A673 (cell line): ENCODE results near the gene NR1H2. TPM values are rescaled to one million over a fixed set of nuclear protein-coding genes. Genes with fewer than 3 reads are reported as not detected.
"Not testable (repeated sequence)": the region's sequence is repeated elsewhere in the genome, so short reads cannot be mapped to it uniquely, and the experiment has no call there.

ENCODE experiments used
- BruUV-seq: library from RNA; stranded (reverse); fragments of 400-500 nt; replicated peaks from 2 replicates; lab custom pipeline; 2021; lab: Mats Ljungman, UMichigan
- CTCF ChIA-PET: fragments of 300-600 bp; sonication (Branson Sonifier 250); formaldehyde crosslinking; loops from one replicate; lab custom pipeline; 2022; ENCODE audit warnings: antibody characterized with exemption; lab: Charles Lee
- POLR2A ChIA-PET: fragments of 300-600 bp; sonication (Branson Sonifier 250); formaldehyde crosslinking; loops from one replicate; lab custom pipeline; 2022; ENCODE audit warnings: antibody characterized with exemption; ENCODE audit not compliant: low non-redundant PET; lab: Charles Lee
- DNase-seq: peaks from one replicate; pipeline ENCODE4 v3.0.0-alpha.2; 2015; ENCODE audit warnings: low spot score
- H3K27ac ChIP-seq: fragments of 200-600 bp; sonication (generic); 2 replicates; pipeline ENCODE4 v1.5.1; 2016; ENCODE audit warnings: mixed run types, low read depth, mild to moderate bottlenecking, mixed read lengths, antibody characterized with exemption, low read length; ENCODE audit not compliant: poor library complexity, severe bottlenecking
- H3K27me3 ChIP-seq: fragments of 200-600 bp; sonication (generic); replicated peaks from 2 replicates; pipeline ENCODE4 v1.6.1; 2017; ENCODE audit warnings: mixed run types, low read depth, mild to moderate bottlenecking, mixed read lengths, antibody characterized with exemption, low read length; ENCODE audit not compliant: insufficient read depth, poor library complexity
- H3K36me3 ChIP-seq: fragments of 200-600 bp; sonication (generic); 2 replicates; pipeline ENCODE4 v1.6.1; 2016; ENCODE audit warnings: mixed run types, mild to moderate bottlenecking, mixed read lengths, antibody characterized with exemption, low read length; ENCODE audit not compliant: insufficient read depth, poor library complexity, severe bottlenecking
- H3K4me1 ChIP-seq: fragments of 200-600 bp; sonication (generic); 2 replicates; pipeline ENCODE4 v1.6.1; 2017; ENCODE audit warnings: mixed run types, mild to moderate bottlenecking, mixed read lengths, antibody characterized with exemption, low read length; ENCODE audit not compliant: insufficient read depth, poor library complexity, severe bottlenecking
- H3K4me3 ChIP-seq: fragments of 200-600 bp; sonication (generic); 2 replicates; pipeline ENCODE4 v1.5.1; 2016; ENCODE audit warnings: low read depth, mixed run types, mild to moderate bottlenecking, mixed read lengths, low read length; ENCODE audit not compliant: poor library complexity, severe bottlenecking
- H3K9me3 ChIP-seq: fragments of 200-600 bp; sonication (generic); 2 replicates; pipeline ENCODE4 v1.6.1; 2016; ENCODE audit warnings: mixed run types, low read depth, mild to moderate bottlenecking, mixed read lengths, antibody characterized with exemption, low read length; ENCODE audit not compliant: poor library complexity, severe bottlenecking
- EZH2 ChIP-seq: fragments of 200-600 bp; sonication (generic); IDR thresholded peaks from 2 replicates; pipeline ENCODE4 v1.6.1; 2017; ENCODE audit warnings: borderline replicate concordance, low read depth, mild to moderate bottlenecking, mixed read lengths, antibody characterized with exemption, low read length; ENCODE audit not compliant: poor library complexity, severe bottlenecking
- intact Hi-C: fragments of 100-400 bp; cut with micrococcal nuclease; formaldehyde crosslinking; loops from one replicate; pipeline ENCODE4 v1.10.0; 2022; ENCODE audit not compliant: unreplicated experiment
- total RNA-seq: library from RNA; stranded (reverse); gene quantifications from 2 replicates; pipeline ENCODE4 v1.2.3, GENCODE V29; 2021
- TF ChIP-seq, protein P1 (sequence below): fragments of 300-800, 200-600 bp; sonication (generic); conservative IDR thresholded peaks from 2 replicates; pipeline ENCODE4 v1.5.1; 2017; ENCODE audit warnings: low read depth, mild to moderate bottlenecking, antibody characterized with exemption, low read length, moderate library complexity, mixed read lengths

NR1H2 gene
- total RNA-seq, 1 experiment from 2014 or later, result 42.7 TPM

DNA sequence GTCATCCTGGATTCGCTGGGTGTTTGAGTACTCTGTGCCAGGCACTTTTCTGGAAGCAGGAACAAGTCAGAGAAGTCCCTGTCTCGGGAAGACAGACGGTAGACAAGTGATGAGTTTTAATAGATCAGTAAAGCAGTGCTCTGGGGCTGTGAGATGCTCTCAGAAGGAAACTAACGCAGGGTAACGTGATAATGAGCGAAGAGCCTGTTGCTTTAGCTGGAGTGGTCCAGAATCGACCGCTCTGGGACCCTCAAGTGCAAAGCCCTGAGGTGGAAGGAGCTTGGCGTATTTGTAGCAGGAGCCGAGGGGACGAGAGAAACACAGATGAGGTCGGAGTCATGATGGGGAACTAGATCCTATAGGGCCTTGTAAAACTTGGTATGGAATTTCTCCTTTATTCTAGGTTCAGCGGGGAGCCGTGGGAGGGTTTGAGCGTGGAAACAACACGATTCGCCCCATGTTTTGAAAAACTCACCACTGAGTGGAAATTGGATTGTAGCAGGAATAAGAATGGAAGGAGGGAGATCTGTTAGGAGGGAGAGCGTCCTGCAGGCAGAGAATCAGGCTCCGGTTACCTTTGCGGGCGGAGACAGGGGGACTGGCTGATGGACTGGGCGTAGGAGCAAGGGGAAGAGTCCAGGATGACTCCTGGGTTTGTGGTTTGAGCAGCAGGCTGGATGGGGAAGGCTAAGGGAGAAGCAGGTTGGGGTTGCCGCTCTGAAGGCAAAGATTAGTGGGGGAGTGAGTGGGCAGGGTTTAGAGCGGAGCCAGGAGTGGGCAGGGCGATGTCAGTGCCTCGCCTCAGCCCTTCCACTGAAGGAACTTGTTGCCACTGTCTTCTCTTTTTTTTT is 8.7 kb downstream of the NR1H2 start:
- TSS peak; percentile 33 for BruUV-seq
- no peaks in the 10 kb centered on the region for H3K9me3 ChIP-seq
- intact Hi-C loops, result no loop called here
- no peak for TF ChIP-seq EZH2
- DNase-seq, result no peak
- no peaks in the 10 kb centered on the region for H3K4me1 ChIP-seq
- ChIA-PET CTCF (interaction anchor here (0.6 to 1.3 kb wide), 3 partner anchors 16 to 254 kb away, joined by 3 to 6 read pairs (median 4); no protein-coding TSS in a partner anchor), POLR2A (no interaction called here)
- H3K27ac ChIP-seq, result peak overlapping the region; percentile 92
- H3K36me3 ChIP-seq, result peaks cover 27% of the 10 kb centered on the region
- H3K27me3 ChIP-seq, result no peaks in the 10 kb centered on the region
- H3K4me3 ChIP-seq, result peak overlapping the region; percentile 61

DNA sequence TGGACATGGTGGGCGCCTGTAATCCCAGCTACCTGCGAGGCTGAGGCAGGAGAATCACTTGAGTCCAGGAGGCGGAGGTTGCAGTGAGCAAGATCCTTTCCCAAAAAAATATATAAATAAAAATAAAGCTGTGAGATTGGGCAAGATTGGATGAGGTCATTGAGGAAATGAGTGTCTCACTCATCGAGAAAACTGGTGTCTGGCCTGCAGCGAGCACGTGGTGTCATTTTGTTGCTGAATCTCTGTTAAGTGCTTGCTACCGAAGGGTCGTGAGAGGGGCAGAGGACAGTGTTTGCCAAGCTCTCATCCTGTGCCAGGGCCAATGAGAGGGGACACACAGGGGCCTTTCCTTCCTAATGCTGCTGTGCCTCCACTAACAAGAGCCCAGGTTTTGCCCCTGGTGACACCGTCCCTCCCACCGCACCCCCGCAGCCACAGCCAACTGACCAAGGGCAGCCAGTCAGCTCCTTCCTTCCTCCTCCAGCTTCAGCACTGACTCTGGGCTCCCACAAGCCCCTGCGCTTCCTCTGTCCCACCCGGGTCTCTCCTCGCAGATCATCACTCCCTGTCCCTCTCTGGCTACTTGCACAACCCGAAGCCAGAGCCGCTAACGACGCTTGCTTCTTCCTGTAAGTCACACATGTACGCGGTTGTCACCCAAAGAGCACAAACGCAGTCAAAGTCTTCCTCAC is 11.1 kb downstream of the NR1H2 start:
- Histone ChIP-seq H3K36me3 (peaks cover 23% of the 10 kb centered on the region), H3K27me3 (no peaks in the 10 kb centered on the region), H3K4me1 (no peaks in the 10 kb centered on the region), H3K27ac (no peak overlapping the region), H3K4me3 (no peak overlapping the region), H3K9me3 (no peaks in the 10 kb centered on the region)
- ChIA-PET POLR2A (no interaction called here), CTCF (no interaction called here)
- no peak for DNase-seq
- intact Hi-C loops, result no loop called here
- TF ChIP-seq, protein P1, sequence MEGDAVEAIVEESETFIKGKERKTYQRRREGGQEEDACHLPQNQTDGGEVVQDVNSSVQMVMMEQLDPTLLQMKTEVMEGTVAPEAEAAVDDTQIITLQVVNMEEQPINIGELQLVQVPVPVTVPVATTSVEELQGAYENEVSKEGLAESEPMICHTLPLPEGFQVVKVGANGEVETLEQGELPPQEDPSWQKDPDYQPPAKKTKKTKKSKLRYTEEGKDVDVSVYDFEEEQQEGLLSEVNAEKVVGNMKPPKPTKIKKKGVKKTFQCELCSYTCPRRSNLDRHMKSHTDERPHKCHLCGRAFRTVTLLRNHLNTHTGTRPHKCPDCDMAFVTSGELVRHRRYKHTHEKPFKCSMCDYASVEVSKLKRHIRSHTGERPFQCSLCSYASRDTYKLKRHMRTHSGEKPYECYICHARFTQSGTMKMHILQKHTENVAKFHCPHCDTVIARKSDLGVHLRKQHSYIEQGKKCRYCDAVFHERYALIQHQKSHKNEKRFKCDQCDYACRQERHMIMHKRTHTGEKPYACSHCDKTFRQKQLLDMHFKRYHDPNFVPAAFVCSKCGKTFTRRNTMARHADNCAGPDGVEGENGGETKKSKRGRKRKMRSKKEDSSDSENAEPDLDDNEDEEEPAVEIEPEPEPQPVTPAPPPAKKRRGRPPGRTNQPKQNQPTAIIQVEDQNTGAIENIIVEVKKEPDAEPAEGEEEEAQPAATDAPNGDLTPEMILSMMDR, result no peak
- no peak for TF ChIP-seq EZH2
- no TSS peak for BruUV-seq

DNA sequence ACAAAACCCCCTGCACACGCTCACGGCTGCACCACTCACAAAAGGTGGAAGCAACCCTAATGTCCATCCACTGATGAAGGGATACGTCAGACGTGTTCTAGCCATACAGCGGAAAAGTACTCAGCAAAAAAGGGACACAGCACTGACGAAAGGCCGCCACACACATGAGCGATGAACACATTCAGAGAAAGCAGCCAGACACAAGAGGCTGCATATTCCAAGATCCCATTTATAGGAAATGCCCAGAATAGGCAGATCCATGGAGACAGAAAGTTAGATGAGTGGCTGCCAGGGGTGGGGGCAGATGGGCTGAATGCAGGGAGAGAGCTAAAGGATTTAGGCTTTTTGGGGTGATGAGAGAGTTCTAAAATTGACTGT is 11.6 kb downstream of the NR1H2 start:
- ChIA-PET POLR2A (interaction anchor here (0.6 kb wide), 1 partner anchor 24 kb away, joined by 3 read pairs; no protein-coding TSS in a partner anchor), CTCF (no interaction called here)
- no peak for DNase-seq
- BruUV-seq, result no TSS peak
- no peak overlapping the region for H3K4me3 ChIP-seq
- H3K9me3 ChIP-seq, result no peaks in the 10 kb centered on the region
- H3K27ac ChIP-seq, result no peak overlapping the region
- H3K4me1 ChIP-seq, result no peaks in the 10 kb centered on the region
- intact Hi-C loops, result no loop called here
- H3K36me3 ChIP-seq, result peaks cover 22% of the 10 kb centered on the region
- H3K27me3 ChIP-seq, result no peaks in the 10 kb centered on the region
- no peak for TF ChIP-seq EZH2
- TF ChIP-seq, protein P1, result no peak

DNA sequence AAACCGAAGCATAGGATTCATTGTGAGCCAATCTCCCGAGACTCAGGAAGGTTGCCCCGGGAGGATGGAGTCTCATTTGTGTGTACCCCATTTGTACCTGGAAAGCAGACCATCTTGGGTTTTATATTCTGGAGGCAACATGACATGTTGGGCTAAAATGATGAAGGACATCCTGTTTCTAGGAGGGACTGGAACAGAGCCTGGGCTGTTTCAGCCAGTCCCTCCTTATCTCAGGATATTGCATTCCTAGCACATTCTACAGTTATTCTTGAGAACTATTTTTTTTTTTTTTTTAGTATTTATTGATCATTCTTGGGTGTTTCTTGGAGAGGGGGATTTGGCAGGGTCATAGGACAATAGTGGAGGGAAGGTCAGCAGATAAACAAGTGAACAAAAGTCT is 14.0 kb downstream of the NR1H2 start:
- H3K4me1 ChIP-seq, CTCF ChIA-PET: not testable (repeated sequence)

DNA sequence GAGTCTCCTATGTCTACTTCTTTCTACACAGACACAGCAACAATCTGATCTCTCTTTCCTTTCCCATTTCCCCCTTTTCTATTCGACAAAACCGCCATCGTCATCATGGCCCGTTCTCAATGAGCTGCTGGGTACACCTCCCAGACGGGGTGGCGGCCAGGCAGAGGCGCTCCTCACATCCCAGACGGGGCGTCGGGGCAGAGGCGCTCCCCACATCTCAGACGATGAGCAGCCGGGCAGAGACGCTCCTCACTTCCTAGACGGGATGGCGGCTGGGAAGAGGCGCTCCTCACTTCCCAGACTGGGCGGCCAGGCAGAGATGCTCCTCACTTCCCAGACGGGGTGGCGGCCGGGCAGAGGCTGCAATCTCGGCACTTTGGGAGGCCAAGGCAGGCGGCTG is 14.7 kb downstream of the NR1H2 start:
- intact Hi-C loops, result not testable (repeated sequence)

More for the DNA sequence above, 14.0 kb downstream of the NR1H2 start:
- H3K9me3 ChIP-seq, BruUV-seq, intact Hi-C loops, H3K4me3 ChIP-seq, H3K27ac ChIP-seq, DNase-seq, H3K27me3 ChIP-seq: not testable (repeated sequence)
- POLR2A ChIA-PET, result interaction anchor here (0.6 kb wide), 1 partner anchor 187 kb away, joined by 3 read pairs; no protein-coding TSS in a partner anchor
- H3K36me3 ChIP-seq, result peaks cover 22% of the 10 kb centered on the region

More for the DNA sequence above, 14.7 kb downstream of the NR1H2 start:
- peaks cover 22% of the 10 kb centered on the region for H3K36me3 ChIP-seq
- CTCF ChIA-PET, H3K27me3 ChIP-seq, H3K4me3 ChIP-seq, DNase-seq, BruUV-seq, POLR2A ChIA-PET, H3K27ac ChIP-seq, H3K4me1 ChIP-seq, H3K9me3 ChIP-seq: not testable (repeated sequence)
